Activated CD4-positive, CD25-positive, alpha-beta regulatory T cell treated with anti-CD3 and anti-CD28 coated beads, Interleukin-2, amount 50 U/mL, for 16 hours (primary cell): ENCODE results near the gene SUGCT.

Experiments used
- DNase-seq: peaks from one replicate; pipeline ENCODE4 v3.0.0-alpha.2; 2020; ENCODE audit warnings: low read depth, low spot score

SUGCT gene

GRCh38 chr7:40811666-40812065 is 676.9 kb downstream of the SUGCT start:
- DNase-seq = no peak

GRCh38 chr7:40815022-40815421 is 680.2 kb downstream of the SUGCT start:
- DNase-seq = no peak

GRCh38 chr7:40815512-40815911 is 680.7 kb downstream of the SUGCT start:
- no peak for DNase-seq

- DNase-seq = no peak
Measured at GRCh38 chr7:40822861-40823260, 688.1 kb downstream of the SUGCT start.

- no peak for DNase-seq
Measured at GRCh38 chr7:40824461-40824860, 689.7 kb downstream of the SUGCT start.

GRCh38 chr7:40826411-40827221 is 691.8 kb downstream of the SUGCT start:
- no peak for DNase-seq

GRCh38 chr7:40827222-40828085 is 692.6 kb downstream of the SUGCT start:
- DNase-seq = no peak

GRCh38 chr7:40828686-40829600 is 694.1 kb downstream of the SUGCT start:
- no peak for DNase-seq

GRCh38 chr7:40833191-40833887 is 698.5 kb downstream of the SUGCT start:
- no peak for DNase-seq

GRCh38 chr7:40833888-40834234 is 699.1 kb downstream of the SUGCT start:
- DNase-seq = no peak

GRCh38 chr7:40836218-40836617 is 701.4 kb downstream of the SUGCT start:
- DNase-seq = no peak

- DNase-seq = no peak
Measured at GRCh38 chr7:40839881-40840280, 705.1 kb downstream of the SUGCT start.

GRCh38 chr7:40840990-40841389 is 706.2 kb downstream of the SUGCT start:
- DNase-seq = no peak

GRCh38 chr7:40842641-40843040 is 707.8 kb downstream of the SUGCT start:
- DNase-seq = no peak

- no peak for DNase-seq
Measured at GRCh38 chr7:40843338-40843985, 708.7 kb downstream of the SUGCT start.

- no peak for DNase-seq
Measured at GRCh38 chr7:40845943-40846342, 711.1 kb downstream of the SUGCT start.

GRCh38 chr7:40847921-40848320 is 713.1 kb downstream of the SUGCT start:
- DNase-seq = no peak

GRCh38 chr7:40848541-40849221 is 713.9 kb downstream of the SUGCT start:
- no peak for DNase-seq

- no peak for DNase-seq
Measured at GRCh38 chr7:40850017-40850416, 715.2 kb downstream of the SUGCT start.

- DNase-seq = no peak
Measured at GRCh38 chr7:40851001-40851400, 716.2 kb downstream of the SUGCT start.
